Measurements from ENCODE around the gene LINGO3. TPM values are rescaled to one million over a fixed set of nuclear protein-coding genes. Genes with fewer than 3 reads are reported as not detected.

LINGO3 gene
- total and polyA plus RNA-seq, 3 donors from 2014 or later: 0.45 to 3.5 (median 2.1) TPM

DNA sequence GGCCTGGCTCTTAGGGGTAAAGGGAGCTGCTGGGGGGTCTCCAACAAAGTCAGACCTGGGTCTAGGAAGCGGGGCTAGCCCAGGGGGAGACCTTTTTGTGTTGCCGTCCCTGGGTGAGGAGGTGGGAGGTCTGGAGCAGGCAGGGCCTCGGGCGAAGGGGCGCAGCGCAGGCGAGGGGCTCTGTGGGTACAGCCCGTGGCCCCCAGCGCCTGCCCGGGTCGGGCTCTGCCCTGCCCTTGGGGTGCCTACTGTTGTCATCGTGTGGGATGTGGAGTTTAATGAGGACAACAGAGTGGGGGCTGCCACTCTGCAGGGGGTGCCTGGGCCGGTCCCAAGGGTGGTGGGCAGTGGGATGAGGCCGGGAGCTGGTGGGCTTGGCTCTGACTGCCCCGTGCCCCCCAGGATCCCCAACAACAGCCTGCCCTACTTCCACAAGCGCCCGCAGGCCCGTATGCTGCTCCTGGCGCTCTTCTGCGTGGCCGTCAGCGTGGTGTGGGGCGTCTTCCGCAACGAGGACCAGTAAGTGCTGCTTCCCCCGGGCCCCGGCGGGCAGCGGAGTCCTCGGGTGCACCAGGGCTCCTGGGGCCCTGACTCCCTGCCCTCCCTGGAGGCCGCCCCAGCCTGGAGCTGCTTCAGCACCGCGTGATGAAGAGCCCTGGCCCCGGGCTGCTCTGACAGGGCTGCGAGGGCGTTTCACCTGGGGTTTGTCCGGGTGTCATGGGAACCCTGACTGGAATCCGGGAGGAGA lies 32.7 kb upstream of the LINGO3 start:
- DNase-seq: no peak
- Histone ChIP-seq H3K4me1 (no peaks in the 10 kb centered on the region), H3K27me3 (no peaks in the 10 kb centered on the region), H3K27ac (no peak overlapping the region), H3K9me3 (no peaks in the 10 kb centered on the region), H3K36me3 (ENCODE audit: low read depth, missing control alignments) (no peaks in the 10 kb centered on the region), H3K4me3 (no peak overlapping the region)
- TF ChIP-seq, protein P1, sequence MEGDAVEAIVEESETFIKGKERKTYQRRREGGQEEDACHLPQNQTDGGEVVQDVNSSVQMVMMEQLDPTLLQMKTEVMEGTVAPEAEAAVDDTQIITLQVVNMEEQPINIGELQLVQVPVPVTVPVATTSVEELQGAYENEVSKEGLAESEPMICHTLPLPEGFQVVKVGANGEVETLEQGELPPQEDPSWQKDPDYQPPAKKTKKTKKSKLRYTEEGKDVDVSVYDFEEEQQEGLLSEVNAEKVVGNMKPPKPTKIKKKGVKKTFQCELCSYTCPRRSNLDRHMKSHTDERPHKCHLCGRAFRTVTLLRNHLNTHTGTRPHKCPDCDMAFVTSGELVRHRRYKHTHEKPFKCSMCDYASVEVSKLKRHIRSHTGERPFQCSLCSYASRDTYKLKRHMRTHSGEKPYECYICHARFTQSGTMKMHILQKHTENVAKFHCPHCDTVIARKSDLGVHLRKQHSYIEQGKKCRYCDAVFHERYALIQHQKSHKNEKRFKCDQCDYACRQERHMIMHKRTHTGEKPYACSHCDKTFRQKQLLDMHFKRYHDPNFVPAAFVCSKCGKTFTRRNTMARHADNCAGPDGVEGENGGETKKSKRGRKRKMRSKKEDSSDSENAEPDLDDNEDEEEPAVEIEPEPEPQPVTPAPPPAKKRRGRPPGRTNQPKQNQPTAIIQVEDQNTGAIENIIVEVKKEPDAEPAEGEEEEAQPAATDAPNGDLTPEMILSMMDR (IDR thresholded peaks at IDR 0.05): no peak
- TF ChIP-seq POLR2A (IDR thresholded peaks at IDR 0.05): no peak
- 94 to 96% methylated on average over 11 to 37 of the region's 38 CpGs for WGBS, 2 donors
- intact Hi-C loops (cut with DNase I; ENCODE audit: low total_unique reads): no loop called here

DNA sequence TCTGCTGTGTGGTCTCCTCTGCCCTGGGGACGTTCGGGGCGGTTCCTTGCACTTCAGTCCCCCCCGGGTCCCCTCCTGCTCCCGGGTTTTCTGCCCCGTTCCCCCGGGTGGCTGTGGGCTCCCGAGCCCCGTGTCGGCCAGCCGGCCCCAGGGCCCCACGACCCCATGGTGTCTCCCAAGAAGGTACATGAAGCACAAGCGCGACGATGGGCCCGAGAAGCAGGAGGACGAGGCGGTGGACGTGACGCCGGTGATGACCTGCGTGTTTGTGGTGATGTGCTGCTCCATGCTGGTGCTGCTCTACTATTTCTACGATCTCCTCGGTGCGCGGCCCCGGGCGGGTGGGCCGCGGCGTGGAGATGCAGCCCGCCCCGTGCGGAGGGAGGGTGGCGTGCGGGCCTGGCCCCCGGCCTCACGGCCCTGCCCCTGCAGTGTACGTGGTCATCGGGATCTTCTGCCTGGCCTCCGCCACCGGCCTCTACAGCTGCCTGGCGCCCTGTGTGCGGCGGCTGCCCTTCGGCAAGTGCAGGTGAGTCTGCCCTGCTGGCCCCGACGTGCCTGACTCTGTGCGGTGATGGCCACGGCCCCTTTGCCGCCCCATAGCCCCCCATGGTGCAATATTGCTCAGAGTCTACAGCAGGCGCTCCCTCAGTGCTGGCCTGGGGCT lies 31.8 kb upstream of the LINGO3 start:
- no peaks in the 10 kb centered on the region for H3K36me3 ChIP-seq (ENCODE audit: low read depth, missing control alignments)
- intact Hi-C loops (cut with DNase I; ENCODE audit: low total_unique reads): no loop called here

DNA sequence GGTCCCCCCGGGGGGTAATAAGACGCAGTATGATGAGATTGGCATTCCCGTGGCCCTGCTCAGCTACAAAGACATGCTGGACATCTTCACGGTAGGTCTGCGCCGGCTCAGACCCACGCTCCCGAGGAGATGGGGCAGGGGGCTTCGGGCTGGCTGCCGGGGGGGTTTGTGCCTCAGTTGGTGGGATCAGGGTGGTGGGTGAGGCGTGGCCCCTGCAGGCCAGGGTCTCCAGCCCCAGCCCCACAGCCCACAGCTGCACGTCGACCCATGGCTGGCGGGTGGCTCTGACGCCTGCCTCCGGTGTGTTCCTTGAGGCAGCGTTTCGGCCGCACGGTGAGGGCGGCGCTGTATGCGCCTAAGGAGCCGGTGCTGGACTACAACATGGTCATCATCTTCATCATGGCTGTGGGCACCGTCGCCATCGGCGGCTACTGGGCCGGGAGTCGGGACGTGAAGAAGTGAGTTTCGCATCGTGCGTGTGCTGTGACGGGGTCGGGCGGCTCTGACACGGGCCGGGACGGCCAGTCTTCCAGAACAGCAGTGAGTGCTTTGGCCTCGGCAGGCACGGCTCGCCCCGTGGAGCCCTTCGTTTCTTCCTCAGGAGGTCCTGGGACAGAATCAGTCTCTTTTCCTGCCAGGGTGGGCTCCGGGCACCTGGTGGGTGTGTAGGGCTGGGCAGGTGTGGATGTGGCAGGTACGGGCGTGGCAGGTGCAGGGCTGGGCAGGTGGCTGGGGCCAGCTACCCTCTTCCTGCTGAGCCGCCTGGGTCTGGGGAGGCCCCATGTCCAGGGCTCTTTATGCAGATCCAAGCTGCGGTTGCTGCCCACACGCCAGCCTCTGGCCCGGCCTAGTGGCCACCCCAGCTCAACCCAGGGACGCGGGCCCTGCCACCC lies 31.0 kb upstream of the LINGO3 start:
- no peak overlapping the region for H3K27ac ChIP-seq
- TF ChIP-seq POLR2A (IDR thresholded peaks at IDR 0.05): no peak
- TF ChIP-seq, protein P1 (IDR thresholded peaks at IDR 0.05): no peak
- no peaks in the 10 kb centered on the region for H3K4me1 ChIP-seq
- intact Hi-C loops (cut with DNase I; ENCODE audit: low total_unique reads): no loop called here
- H3K36me3 ChIP-seq (ENCODE audit: low read depth, missing control alignments): no peaks in the 10 kb centered on the region
- 97 to 98% methylated on average over 10 to 54 of the region's 54 CpGs for whole genome bisulfite sequencing, 2 donors
- no peaks in the 10 kb centered on the region for H3K27me3 ChIP-seq
- no peak for DNase-seq
- H3K4me3 ChIP-seq: no peak overlapping the region
- H3K9me3 ChIP-seq: no peaks in the 10 kb centered on the region

More for the DNA sequence above, 31.8 kb upstream of the LINGO3 start:
- no peaks in the 10 kb centered on the region for H3K9me3 ChIP-seq
- DNase-seq: no peak
- 93 to 95% methylated on average over 31 to 52 of the region's 52 CpGs for WGBS, 2 donors
- no peaks in the 10 kb centered on the region for H3K4me1 ChIP-seq
- H3K27me3 ChIP-seq: no peaks in the 10 kb centered on the region
- TF ChIP-seq, protein P1 (IDR thresholded peaks at IDR 0.05): no peak
- no peak for TF ChIP-seq POLR2A (IDR thresholded peaks at IDR 0.05)
- H3K27ac ChIP-seq: no peak overlapping the region
- H3K4me3 ChIP-seq: no peak overlapping the region

DNA sequence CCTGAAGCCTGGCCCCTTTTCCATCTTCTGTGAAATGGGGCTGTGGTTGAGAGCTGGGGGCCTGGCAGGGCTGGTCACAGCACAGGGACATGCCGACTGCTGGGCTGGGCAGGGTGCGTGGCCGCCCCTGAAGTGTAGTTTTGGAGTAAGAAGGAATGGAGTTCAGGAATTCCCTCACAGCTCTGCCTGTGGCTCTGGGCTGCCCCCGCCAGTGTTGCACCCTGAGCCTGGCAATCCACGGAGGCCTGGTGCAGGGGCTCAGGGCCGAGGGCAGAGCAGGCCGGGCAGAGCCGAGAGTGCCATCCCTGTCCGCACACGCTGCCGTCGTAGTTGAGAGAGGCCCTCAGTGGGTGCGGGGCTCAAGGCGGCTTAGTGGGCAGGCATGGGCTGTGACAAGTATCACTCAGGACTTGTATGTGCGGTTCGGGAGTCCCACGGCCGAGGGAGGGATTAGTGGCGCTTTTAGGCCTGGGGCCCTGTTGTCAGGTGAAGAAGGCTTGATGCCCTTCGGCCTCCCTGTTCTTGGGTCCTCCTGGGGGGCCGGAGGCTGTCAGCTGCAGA lies 30.2 kb upstream of the LINGO3 start:
- TF ChIP-seq POLR2A (IDR thresholded peaks at IDR 0.05): no peak
- TF ChIP-seq, protein P1 (IDR thresholded peaks at IDR 0.05): no peak
- Histone ChIP-seq H3K36me3 (ENCODE audit: low read depth, missing control alignments) (no peaks in the 10 kb centered on the region), H3K9me3 (no peaks in the 10 kb centered on the region), H3K27me3 (no peaks in the 10 kb centered on the region), H3K27ac (no peak overlapping the region), H3K4me3 (no peak overlapping the region), H3K4me1 (no peaks in the 10 kb centered on the region)
- WGBS, 2 donors: 93 to 97% methylated on average over 14 to 21 of the region's 21 CpGs
- intact Hi-C loops (cut with DNase I; ENCODE audit: low total_unique reads): no loop called here
- DNase-seq: no peak

Data from testis (tissue), 3 donors.